ENCODE data around the gene PASK.

Gene PASK

DNA sequence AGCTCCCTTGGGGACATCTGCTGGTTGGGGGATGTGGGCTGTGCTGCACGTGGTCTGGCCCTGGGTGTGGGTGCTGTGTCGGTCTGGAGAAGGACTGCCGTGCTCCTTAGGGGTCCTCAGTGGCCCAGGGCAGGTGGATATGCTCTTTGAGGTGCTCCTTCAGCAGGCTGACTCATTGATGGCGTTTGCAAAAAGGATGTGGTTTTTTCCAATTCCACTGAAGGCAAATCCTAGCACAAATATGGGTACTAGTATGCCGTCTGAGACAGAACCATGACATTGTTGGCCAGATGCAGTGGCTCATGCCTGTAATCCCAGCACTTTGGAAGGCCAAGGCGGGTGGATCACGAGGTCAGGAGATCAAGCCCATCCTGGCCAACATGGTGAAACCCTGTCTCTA is 4.3 kb upstream of the PASK start:
- peaks cover 8% of the 10 kb centered on the region for H3K4me1 ChIP-seq (ENCODE audit: control insufficient read depth, insufficient read depth, low read length)

DNA sequence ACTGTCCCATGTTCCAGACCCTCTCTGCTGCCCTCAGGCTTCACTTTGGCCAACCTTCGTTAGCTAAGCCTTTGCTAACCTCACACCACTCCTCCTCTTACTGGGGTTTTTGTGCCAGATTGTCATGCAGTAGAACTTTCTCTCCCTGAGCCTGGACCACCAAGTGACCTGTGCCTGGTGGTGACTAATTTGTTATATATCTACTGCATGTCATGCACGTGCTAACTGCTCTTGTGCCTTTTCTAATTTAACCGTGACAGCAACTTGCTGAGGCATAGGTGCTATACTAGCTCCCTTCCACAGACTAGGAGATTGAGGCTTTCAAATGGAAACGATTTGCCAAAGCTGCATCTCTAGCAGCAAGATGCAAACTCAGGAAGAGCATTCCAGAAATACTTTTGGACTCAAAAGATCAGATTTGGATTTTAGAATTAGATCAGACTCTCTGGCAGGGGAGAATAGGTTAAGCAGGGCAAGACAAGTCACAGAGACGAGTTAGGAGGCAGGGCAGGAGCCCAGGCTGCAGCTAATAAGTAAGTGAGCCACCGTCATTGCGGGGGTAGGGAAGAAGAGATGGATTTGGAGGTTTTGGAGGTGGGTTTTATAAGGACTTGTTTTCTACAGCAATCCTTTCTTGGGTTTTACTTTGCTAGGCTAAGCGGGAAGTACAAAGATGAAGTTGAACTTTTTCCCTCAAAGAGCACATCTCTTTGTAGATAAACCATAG is 2.8 kb upstream of the PASK start:
- no peak overlapping the region for H3K9ac ChIP-seq (ENCODE audit: low read length)

More for the DNA sequence above, 4.3 kb upstream of the PASK start:
- no peaks in the 10 kb centered on the region for H3K27me3 ChIP-seq (ENCODE audit: control insufficient read depth, insufficient read depth, low read length)
- H3K4me3 ChIP-seq (ENCODE audit: low read length), result no peak overlapping the region
- no peaks in the 10 kb centered on the region for H3K9me3 ChIP-seq (ENCODE audit: control insufficient read depth, low read length)
- no peak overlapping the region for H3K9ac ChIP-seq (ENCODE audit: low read length)
- no peaks in the 10 kb centered on the region for H3K36me3 ChIP-seq (ENCODE audit: control insufficient read depth, insufficient read depth, low read length)

DNA sequence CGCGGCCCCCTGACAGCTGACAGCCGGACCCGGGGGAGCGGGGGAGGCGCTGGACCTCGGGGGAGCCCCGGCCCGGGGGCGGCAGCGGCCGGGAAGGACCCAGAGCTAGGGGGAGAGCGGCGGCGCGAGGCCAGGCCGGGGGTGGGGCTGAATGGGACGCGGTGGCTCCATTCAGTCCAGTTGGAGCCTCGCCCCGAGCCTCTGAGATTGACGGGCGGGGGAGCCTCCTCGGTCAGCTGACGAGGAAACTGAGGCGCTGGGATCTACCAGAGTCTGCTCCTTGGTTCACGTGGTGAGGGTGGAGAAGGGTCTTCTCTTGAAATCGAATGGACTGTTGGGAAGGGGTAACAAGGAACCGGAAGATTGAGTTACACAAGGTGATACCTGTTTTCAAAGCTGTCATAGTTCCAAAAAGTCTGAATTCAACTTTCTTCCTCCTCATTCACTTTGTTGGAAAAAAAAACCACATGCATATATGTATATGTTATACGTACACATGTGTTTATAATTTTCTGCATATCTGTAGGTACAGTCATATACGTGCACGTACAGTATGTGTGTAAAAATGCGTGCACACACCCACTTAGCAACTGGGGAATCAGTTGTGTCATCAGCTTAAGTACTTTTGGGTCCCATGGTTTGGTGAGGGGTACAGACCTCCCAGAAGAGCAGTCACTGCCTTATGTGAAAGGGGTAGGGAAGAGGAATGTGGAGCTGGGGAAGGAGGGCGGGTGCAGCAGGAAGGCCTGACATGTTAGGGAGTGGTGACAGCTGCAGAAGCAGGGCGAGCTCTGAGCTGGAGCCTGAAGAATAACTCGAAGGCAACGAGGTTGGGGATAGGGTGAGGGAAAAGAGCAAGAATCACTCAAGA is 1.6 kb upstream of the PASK start:
- peaks cover 8% of the 10 kb centered on the region for H3K4me1 ChIP-seq (ENCODE audit: control insufficient read depth, insufficient read depth, low read length)
- peak overlapping the region; percentile 14 for H3K4me3 ChIP-seq (ENCODE audit: low read length)
- H3K36me3 ChIP-seq (ENCODE audit: control insufficient read depth, insufficient read depth, low read length), result no peaks in the 10 kb centered on the region
- no peaks in the 10 kb centered on the region for H3K27me3 ChIP-seq (ENCODE audit: control insufficient read depth, insufficient read depth, low read length)
- H3K9me3 ChIP-seq (ENCODE audit: control insufficient read depth, low read length), result no peaks in the 10 kb centered on the region
- peak overlapping the region; percentile 81 for H3K9ac ChIP-seq (ENCODE audit: low read length)

More for the DNA sequence above, 2.8 kb upstream of the PASK start:
- Histone ChIP-seq H3K27me3 (ENCODE audit: control insufficient read depth, insufficient read depth, low read length) (no peaks in the 10 kb centered on the region), H3K4me1 (ENCODE audit: control insufficient read depth, insufficient read depth, low read length) (peaks cover 8% of the 10 kb centered on the region), H3K9me3 (ENCODE audit: control insufficient read depth, low read length) (no peaks in the 10 kb centered on the region), H3K4me3 (ENCODE audit: low read length) (no peak overlapping the region), H3K36me3 (ENCODE audit: control insufficient read depth, insufficient read depth, low read length) (no peaks in the 10 kb centered on the region)

DNA sequence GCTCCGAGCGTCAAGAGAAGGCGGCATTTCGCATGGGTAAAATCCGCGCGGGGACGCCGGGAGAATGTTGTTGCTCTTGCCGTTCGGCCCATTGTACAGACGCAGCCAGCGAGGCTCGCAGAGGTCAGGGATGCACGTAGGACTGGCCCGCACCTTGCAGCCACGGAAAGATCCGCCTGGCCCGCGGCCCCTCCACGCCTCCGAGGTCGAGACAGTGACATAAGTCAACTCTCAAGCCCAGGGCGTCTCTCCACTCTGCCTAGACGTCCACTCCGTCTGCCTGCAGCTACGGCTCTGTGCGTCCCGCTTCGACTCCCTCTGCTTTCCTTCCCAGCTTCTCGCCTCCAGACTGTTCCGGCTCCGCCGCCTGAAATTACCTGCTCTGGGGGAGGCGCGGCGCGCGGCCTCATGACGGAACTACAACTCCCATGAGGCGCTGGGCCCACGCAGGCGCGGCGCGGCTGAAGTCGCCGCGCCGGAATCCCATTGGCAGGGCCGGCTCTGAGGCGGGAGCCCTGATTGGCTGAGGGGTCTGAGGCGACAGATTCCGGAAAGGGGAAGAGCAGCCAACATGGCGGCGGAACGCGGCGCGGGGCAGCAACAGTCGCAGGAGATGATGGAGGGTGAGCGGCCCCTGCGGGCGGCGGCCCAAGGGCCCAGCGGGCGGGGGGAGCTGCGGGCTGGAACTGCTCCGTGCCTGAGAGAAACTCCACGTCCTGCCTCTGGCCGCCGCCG is 820 bp upstream of the PASK start, which contains the start of gene PPP1R7:
TSS of gene PPP1R7 (plus strand) at position 543 of the 735 bp plus-strand sequence. CDS start at position 572, 29 bp downstream.
- Histone ChIP-seq H3K27me3 (ENCODE audit: control insufficient read depth, insufficient read depth, low read length) (no peaks in the 10 kb centered on the region), H3K36me3 (ENCODE audit: control insufficient read depth, insufficient read depth, low read length) (no peaks in the 10 kb centered on the region), H3K9ac (ENCODE audit: low read length) (peak within 1 kb of the TSS; percentile 81), H3K4me1 (ENCODE audit: control insufficient read depth, insufficient read depth, low read length) (peaks cover 8% of the 10 kb centered on the region), H3K4me3 (ENCODE audit: low read length) (peak within 1 kb of the TSS; percentile 87), H3K9me3 (ENCODE audit: control insufficient read depth, low read length) (no peaks in the 10 kb centered on the region)

DNA sequence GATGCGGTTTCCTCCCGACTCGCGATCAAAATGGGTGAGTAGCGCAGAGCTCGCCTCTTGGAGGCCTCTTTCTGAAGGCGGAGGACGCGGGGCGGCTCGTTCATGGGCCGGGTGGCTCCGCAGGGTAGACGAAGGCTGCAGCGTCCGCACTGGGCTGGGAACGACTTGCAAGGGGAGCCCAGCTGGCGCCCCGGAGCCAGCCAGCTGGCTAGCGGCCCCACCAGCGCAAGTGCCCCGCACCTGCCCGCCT is 328 bp upstream of the PASK start:
- Histone ChIP-seq H3K4me3 (ENCODE audit: low read length) (peak overlapping the region; percentile 87), H3K9ac (ENCODE audit: low read length) (peak overlapping the region; percentile 54), H3K9me3 (ENCODE audit: control insufficient read depth, low read length) (no peaks in the 10 kb centered on the region), H3K27me3 (ENCODE audit: control insufficient read depth, insufficient read depth, low read length) (no peaks in the 10 kb centered on the region), H3K4me1 (ENCODE audit: control insufficient read depth, insufficient read depth, low read length) (peaks cover 8% of the 10 kb centered on the region), H3K36me3 (ENCODE audit: control insufficient read depth, insufficient read depth, low read length) (no peaks in the 10 kb centered on the region)

DNA sequence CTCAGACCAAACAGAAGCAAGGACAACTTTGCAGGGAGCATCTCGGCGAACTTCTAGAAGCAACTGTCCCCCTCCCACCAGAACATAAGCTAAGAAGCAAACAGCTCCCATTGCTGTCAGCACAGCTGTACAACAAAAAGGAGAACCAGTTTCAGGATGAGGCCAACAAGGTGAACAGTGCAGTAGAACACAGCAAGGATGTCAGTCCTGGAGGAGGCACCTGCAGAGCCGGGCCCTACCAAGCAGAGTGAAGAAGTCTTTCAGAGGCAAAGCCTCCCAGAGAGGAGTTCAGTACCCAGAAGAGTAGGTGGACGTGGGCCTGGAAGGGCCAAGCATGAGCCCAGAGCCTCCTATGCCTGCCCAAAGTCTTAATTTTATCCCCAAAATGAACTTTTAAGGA is 1.0 kb downstream of the PASK start:
- no peaks in the 10 kb centered on the region for H3K36me3 ChIP-seq (ENCODE audit: control insufficient read depth, insufficient read depth, low read length)
- H3K9ac ChIP-seq (ENCODE audit: low read length), result no peak overlapping the region
- H3K9me3 ChIP-seq (ENCODE audit: control insufficient read depth, low read length), result no peaks in the 10 kb centered on the region
- peaks cover 8% of the 10 kb centered on the region for H3K4me1 ChIP-seq (ENCODE audit: control insufficient read depth, insufficient read depth, low read length)
- H3K27me3 ChIP-seq (ENCODE audit: control insufficient read depth, insufficient read depth, low read length), result no peaks in the 10 kb centered on the region
- H3K4me3 ChIP-seq (ENCODE audit: low read length), result no peak overlapping the region

DNA sequence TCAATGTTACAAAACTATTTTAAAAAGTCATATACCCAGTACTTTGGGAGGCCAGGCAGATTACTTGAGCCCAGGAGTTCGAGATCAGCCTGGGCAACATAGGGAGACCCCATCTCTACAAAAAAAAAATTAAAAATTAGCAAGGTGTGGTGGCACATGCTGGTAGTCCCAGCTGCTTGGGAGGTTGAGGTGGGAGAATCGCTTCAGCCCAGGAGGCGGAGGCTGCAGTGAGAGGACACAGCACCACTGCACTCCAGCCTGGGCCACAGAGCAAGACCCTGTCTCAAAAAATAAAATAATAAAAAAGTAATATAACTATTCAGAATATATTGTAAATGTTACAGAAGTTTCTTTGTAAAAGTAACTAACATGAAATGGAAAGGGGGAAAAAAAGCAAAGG is 1.9 kb downstream of the PASK start:
- Histone ChIP-seq H3K9ac (ENCODE audit: low read length) (no peak overlapping the region), H3K4me1 (ENCODE audit: control insufficient read depth, insufficient read depth, low read length) (peaks cover 8% of the 10 kb centered on the region), H3K4me3 (ENCODE audit: low read length) (no peak overlapping the region), H3K36me3 (ENCODE audit: control insufficient read depth, insufficient read depth, low read length) (no peaks in the 10 kb centered on the region), H3K9me3 (ENCODE audit: control insufficient read depth, low read length) (no peaks in the 10 kb centered on the region), H3K27me3 (ENCODE audit: control insufficient read depth, insufficient read depth, low read length) (no peaks in the 10 kb centered on the region)

DNA sequence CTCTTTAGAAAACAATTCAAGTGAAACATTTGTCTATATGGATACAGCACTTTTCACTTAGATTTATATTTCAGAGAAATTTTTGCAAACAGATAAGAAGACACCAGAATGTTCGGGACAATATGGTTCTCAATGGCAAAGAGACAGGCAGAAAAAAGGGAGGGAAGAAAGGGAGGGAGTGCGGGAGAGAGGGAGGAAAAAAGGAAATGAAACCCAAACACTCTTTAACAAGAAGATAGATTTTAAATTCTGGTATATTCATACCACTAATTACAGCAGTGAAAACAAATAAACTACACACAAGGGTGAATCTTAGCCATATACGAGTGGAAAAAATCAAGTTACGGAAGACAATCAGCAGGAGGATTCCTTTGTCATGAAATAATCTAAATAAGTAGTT is 3.0 kb downstream of the PASK start:
- H3K4me1 ChIP-seq (ENCODE audit: control insufficient read depth, insufficient read depth, low read length), result peaks cover 5% of the 10 kb centered on the region
- H3K27me3 ChIP-seq (ENCODE audit: control insufficient read depth, insufficient read depth, low read length), result no peaks in the 10 kb centered on the region
- H3K4me3 ChIP-seq (ENCODE audit: low read length), result no peak overlapping the region
- H3K9me3 ChIP-seq (ENCODE audit: control insufficient read depth, low read length), result no peaks in the 10 kb centered on the region
- H3K36me3 ChIP-seq (ENCODE audit: control insufficient read depth, insufficient read depth, low read length), result no peaks in the 10 kb centered on the region
- H3K9ac ChIP-seq (ENCODE audit: low read length), result no peak overlapping the region

DNA sequence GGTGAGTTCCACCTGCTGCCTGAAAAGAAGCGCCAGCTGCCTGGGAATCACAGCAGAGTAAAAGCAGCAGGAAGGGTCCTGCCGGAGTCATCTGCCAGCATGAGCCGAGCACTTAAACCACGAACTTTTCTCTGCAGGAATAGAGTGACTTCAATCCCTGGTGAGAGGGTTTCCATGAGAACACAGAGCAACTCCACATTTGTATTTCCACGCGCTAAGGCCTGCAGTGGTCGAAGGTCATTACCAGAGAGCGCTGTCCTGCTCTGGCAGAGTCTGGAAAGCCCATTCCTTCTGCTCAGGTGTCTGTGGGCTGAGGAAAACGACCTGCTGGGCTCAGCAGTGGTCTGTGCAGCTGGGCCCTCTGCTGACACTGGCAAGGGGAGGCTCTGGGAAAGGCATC is 6.7 kb downstream of the PASK start:
- H3K4me3 ChIP-seq (ENCODE audit: low read length), result no peak overlapping the region
- H3K27me3 ChIP-seq (ENCODE audit: control insufficient read depth, insufficient read depth, low read length), result no peaks in the 10 kb centered on the region
- H3K36me3 ChIP-seq (ENCODE audit: control insufficient read depth, insufficient read depth, low read length), result no peaks in the 10 kb centered on the region
- H3K9me3 ChIP-seq (ENCODE audit: control insufficient read depth, low read length), result no peaks in the 10 kb centered on the region
- no peaks in the 10 kb centered on the region for H3K4me1 ChIP-seq (ENCODE audit: control insufficient read depth, insufficient read depth, low read length)
- H3K9ac ChIP-seq (ENCODE audit: low read length), result no peak overlapping the region

DNA sequence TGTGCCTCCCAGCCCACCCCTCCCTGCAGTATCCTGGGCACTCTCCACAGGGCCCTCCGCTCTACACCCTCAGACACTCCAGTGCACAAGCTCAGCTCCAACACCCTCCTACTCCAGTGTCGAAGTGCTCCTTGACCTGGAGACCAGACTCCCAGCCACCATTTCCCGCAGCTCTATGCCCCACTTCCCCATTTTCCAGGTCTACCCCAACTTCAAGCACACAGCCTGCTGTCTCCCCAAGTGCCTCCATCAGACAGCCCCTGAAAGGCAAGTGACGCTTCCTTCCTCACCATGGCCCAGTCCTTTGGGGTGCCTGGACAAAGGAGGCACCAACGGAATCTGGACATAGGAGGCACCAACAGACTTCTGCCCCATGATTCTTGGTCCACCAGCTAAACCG is 7.2 kb downstream of the PASK start:
- Histone ChIP-seq H3K9ac (ENCODE audit: low read length) (no peak overlapping the region), H3K4me1 (ENCODE audit: control insufficient read depth, insufficient read depth, low read length) (no peaks in the 10 kb centered on the region), H3K4me3 (ENCODE audit: low read length) (no peak overlapping the region), H3K27me3 (ENCODE audit: control insufficient read depth, insufficient read depth, low read length) (no peaks in the 10 kb centered on the region), H3K9me3 (ENCODE audit: control insufficient read depth, low read length) (no peaks in the 10 kb centered on the region), H3K36me3 (ENCODE audit: control insufficient read depth, insufficient read depth, low read length) (no peaks in the 10 kb centered on the region)

DNA sequence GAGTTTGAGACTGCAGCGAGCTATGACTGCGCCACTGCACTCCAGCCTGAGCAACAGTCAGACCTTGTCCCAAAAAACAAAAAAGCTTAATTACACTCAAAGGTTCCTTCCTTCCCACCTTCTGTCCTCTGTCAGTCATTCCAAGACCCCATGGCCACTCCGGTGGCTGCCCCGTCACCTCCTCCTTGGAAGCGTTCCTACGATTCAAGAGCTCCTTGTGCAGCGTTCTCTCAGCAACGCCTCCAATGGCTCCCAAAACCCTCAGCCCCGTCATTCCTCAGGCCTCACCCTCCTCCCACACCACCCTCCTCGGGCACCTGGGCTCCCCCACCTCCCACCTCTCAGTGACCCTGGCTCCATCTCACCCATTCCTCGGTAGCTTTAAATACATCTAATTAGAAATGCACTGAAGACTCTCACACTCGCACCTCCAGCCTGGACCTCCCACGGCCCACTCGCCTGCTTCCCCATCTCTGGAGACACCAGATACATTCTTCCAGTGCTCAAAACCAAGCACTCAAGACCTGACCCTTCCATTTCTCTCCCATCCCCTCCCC is 8.0 kb downstream of the PASK start:
- no peak overlapping the region for H3K9ac ChIP-seq (ENCODE audit: low read length)
- no peak overlapping the region for H3K4me3 ChIP-seq (ENCODE audit: low read length)
- no peaks in the 10 kb centered on the region for H3K4me1 ChIP-seq (ENCODE audit: control insufficient read depth, insufficient read depth, low read length)
- H3K36me3 ChIP-seq (ENCODE audit: control insufficient read depth, insufficient read depth, low read length), result no peaks in the 10 kb centered on the region
- no peaks in the 10 kb centered on the region for H3K9me3 ChIP-seq (ENCODE audit: control insufficient read depth, low read length)
- H3K27me3 ChIP-seq (ENCODE audit: control insufficient read depth, insufficient read depth, low read length), result no peaks in the 10 kb centered on the region

DNA sequence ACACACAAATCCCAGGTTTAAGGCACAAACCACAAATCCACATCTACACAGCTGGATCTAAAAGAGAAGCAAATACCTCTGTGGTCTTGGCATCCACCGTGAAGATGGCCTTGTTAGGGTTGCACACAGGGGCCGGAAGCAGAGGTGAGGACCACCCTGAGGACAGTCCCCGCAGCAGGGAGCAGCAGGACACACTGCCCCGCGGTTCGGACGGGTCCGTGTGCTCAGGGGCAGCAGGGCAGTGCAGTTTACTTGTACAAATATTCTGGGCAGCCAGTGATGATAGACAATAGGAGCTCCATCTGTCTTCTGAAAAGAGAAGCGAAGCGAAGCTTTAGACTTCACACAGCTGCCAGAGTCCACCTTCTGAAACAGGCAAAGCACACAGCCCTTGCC is 8.8 kb downstream of the PASK start:
- no peak overlapping the region for H3K4me3 ChIP-seq (ENCODE audit: low read length)
- no peaks in the 10 kb centered on the region for H3K27me3 ChIP-seq (ENCODE audit: control insufficient read depth, insufficient read depth, low read length)
- H3K36me3 ChIP-seq (ENCODE audit: control insufficient read depth, insufficient read depth, low read length), result no peaks in the 10 kb centered on the region
- H3K9me3 ChIP-seq (ENCODE audit: control insufficient read depth, low read length), result no peaks in the 10 kb centered on the region
- no peak overlapping the region for H3K9ac ChIP-seq (ENCODE audit: low read length)
- no peaks in the 10 kb centered on the region for H3K4me1 ChIP-seq (ENCODE audit: control insufficient read depth, insufficient read depth, low read length)

Measured in mucosa of stomach (tissue), 1 donor.